Stomach smooth muscle (tissue), 2 donors: ENCODE measurements around the gene ZNF626.
"Not testable (repeated sequence)": the region's sequence is repeated elsewhere in the genome, so short reads cannot be mapped to it uniquely, and the experiment has no call there.

Experiments
- H3K27ac ChIP-seq: one replicate; pipeline ENCODE4 v1.7.0; 2013; ENCODE audit warnings: mild to moderate bottlenecking, low read length, inconsistent platforms
- H3K27me3 ChIP-seq, 2 donors: one replicate each; pipeline ENCODE4 v1.7.0; 2013; ENCODE audit warnings: low read length in 2 of 2; ENCODE audit not compliant: insufficient read depth in 2 of 2, control insufficient read depth in 1 of 2
- H3K36me3 ChIP-seq, 2 donors: one replicate each; pipeline ENCODE4 v1.7.0; 2013; ENCODE audit warnings: low read length in 2 of 2; ENCODE audit not compliant: control insufficient read depth in 2 of 2, insufficient read depth in 2 of 2
- H3K4me1 ChIP-seq: one replicate; pipeline ENCODE4 v1.7.0; 2013; ENCODE audit warnings: low read length; ENCODE audit not compliant: control insufficient read depth, insufficient read depth
- H3K4me3 ChIP-seq, 2 donors: one replicate each; pipeline ENCODE4 v1.7.0; 2013; ENCODE audit warnings: low read length in 2 of 2
- H3K9ac ChIP-seq, 2 donors: one replicate each; pipeline ENCODE4 v1.7.0; 2013; ENCODE audit warnings: low read length in 2 of 2, mild to moderate bottlenecking in 1 of 2
- H3K9me3 ChIP-seq, 2 donors: one replicate each; pipeline ENCODE4 v1.7.0; 2013; ENCODE audit warnings: low read length in 2 of 2; ENCODE audit not compliant: control insufficient read depth in 2 of 2
- donor health status: healthy.
- donor health status: Pancreatic carcinoma.

The ZNF626 gene

DNA sequence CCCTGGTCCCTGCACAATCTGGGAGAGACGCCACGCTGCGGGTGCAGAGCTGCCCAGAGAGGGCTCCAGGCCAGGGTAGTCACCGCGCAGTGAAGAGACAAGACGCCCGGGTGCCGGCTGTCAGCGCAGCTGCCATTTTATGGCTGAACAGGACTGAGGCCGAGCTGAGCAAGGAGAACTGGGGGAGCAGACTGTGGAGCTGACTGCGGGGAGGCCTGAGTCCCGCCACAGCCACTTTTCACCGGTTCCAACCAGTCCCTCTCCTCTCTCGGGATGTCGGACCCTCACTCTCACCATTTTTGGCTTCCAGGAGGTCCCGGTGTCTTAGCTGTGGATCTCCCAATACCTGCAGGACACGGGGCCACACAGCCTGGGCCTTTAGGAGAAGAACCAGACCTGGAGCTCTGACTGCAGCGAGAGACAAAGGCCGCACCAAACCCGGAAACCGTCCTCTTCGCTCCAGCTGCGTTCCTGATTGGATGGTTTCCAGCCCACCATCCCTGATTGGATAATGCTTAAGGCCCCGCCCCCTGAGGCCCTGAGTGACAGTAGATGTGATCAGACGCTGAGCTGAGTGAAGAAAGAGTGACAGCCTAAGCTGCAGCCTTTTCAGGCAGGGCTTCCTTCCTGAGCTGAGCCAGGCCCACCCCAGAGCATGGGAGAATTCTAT, at the start of gene ZNF626:
ZNF626 (minus strand) TSS at position 422 of the 670 bp plus-strand sequence; CDS start at position 297, 125 bp downstream.
- Histone ChIP-seq H3K4me1 (peaks cover 29% of the 10 kb centered on the region), H3K9me3 (no peaks in the 10 kb centered on the region), H3K27me3 (no peaks in the 10 kb centered on the region), H3K4me3 (peak within 1 kb of the TSS; percentile 93 to 97), H3K36me3 (peaks cover 2 to 3% of the 10 kb centered on the region in 2 donors), H3K9ac (peak within 1 kb of the TSS; percentile 98), H3K27ac (peak within 1 kb of the TSS; percentile 91)

DNA sequence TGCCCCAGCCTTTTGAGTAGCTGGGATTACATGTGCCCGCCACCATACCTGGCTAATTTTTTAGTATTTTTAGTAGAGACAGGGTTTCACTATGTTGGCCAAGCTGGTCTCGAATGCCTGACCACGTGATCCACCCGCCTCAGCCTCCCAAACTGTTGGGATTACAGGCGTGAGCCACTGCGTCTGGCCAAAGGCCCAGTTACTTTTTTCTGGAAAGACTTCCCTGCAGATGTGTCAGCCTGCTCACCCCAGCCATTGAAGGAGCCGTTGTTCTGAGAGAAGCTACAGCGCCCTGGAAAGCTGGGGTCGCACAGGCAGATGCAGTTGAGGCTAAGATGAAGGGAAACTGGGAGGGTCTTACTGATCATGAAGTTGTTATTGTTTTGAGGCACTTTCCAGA, 7.9 kb upstream of the ZNF626 start:
- Histone ChIP-seq H3K27me3 (no peaks in the 10 kb centered on the region), H3K36me3 (no peaks in the 10 kb centered on the region), H3K27ac (no peak overlapping the region), H3K9ac (no peak overlapping the region), H3K4me1 (peaks cover 3% of the 10 kb centered on the region), H3K9me3 (no peaks in the 10 kb centered on the region), H3K4me3 (no peak overlapping the region)

DNA sequence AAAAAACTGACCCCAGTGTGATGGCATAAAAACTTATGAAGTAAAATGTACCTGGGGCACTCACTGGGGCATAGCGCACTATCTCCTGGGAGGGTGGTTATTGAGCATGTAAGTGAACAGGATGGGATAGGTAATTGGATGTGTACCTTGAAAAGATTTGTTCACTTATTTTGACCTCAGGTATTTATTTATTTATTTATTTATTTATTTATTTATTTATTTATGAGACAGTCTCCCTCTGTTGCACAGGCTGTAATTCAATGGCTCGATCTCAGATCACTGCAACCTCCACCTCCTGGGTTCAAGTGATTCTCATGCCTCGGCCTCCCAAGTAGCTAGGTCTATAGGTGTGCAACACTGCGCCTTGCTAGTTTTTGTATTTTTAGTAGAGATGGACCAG, 5.9 kb upstream of the ZNF626 start:
- H3K9me3 ChIP-seq, result no peaks in the 10 kb centered on the region
- peaks cover 3% of the 10 kb centered on the region for H3K4me1 ChIP-seq
- H3K36me3 ChIP-seq, result no peaks in the 10 kb centered on the region
- H3K4me3 ChIP-seq, result no peak overlapping the region
- H3K9ac ChIP-seq, result no peak overlapping the region
- H3K27me3 ChIP-seq, result no peaks in the 10 kb centered on the region
- no peak overlapping the region for H3K27ac ChIP-seq

DNA sequence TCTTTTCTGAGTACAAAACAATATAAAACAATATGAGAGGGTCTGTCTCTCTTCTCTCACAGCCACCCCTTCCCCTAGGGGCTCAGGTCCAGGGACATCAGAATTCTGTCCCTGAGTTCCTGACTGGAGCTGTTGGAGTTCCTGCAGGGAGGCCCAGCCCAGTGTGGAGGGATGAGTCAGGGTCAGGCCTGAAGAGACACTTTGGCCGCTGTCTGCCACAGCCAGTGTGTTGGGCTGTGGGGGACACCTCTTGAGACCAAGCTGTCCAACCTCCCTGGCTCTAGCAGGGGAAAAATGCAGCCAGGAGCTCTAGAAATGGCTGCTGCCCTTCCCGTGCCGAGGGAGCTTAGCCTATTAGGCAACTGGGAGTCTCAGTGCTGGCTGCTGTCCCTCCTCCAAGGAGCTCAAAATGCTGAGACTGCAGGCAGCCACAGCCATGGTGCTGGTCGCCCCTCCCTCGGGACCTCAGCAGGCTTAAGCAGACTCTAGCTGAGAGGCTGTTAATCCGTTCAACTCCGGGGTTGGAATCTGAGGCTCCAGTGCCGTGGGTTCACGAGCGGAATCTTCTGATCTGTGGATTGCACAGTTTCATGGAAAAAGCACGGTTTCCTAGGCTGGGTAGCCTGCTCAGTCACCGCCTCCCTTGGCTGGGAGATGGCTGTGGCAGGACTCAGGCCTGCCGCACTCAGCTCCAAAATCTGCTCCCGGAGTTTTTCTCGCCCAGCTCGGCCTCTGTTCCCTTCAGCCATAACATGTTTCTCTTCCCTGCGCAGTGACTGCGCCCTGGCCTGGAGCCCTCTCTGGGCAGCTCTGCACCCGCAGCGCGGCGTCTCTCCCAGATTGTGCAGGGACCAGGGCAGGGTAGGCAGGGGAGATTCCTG, 3.8 kb upstream of the ZNF626 start:
- Histone ChIP-seq H3K4me3 (peak overlapping the region; percentile 25 to 60), H3K27ac (peak overlapping the region; percentile 58), H3K27me3 (no peaks in the 10 kb centered on the region), H3K4me1 (peaks cover 9% of the 10 kb centered on the region), H3K9me3 (no peaks in the 10 kb centered on the region), H3K9ac (peak overlapping the region; percentile 13 to 53), H3K36me3 (no peaks in the 10 kb centered on the region)

DNA sequence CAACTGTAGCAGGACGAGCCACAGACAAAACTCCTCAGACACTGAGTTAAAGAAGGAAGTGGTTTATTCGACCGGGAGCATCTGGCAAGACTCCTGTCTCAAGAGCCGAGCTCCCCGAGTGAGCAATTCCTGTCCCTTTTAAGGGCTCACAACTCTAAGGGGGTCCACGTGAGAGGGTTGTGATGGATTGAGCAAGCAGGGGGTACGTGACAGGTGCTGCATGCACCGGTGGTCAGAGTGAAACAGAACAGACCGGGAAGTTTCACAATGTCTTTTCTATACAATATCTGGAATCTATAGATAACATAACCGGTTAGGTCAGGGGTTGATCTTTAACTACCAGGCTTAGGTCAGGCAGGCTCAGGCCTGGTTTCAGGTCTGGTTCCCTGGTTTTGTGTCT, 3.1 kb upstream of the ZNF626 start:
- H3K4me3 ChIP-seq, H3K9me3 ChIP-seq, H3K36me3 ChIP-seq, H3K27me3 ChIP-seq, H3K9ac ChIP-seq: not testable (repeated sequence)
- Histone ChIP-seq H3K27ac (peak overlapping the region; percentile 58), H3K4me1 (peaks cover 13% of the 10 kb centered on the region)

DNA sequence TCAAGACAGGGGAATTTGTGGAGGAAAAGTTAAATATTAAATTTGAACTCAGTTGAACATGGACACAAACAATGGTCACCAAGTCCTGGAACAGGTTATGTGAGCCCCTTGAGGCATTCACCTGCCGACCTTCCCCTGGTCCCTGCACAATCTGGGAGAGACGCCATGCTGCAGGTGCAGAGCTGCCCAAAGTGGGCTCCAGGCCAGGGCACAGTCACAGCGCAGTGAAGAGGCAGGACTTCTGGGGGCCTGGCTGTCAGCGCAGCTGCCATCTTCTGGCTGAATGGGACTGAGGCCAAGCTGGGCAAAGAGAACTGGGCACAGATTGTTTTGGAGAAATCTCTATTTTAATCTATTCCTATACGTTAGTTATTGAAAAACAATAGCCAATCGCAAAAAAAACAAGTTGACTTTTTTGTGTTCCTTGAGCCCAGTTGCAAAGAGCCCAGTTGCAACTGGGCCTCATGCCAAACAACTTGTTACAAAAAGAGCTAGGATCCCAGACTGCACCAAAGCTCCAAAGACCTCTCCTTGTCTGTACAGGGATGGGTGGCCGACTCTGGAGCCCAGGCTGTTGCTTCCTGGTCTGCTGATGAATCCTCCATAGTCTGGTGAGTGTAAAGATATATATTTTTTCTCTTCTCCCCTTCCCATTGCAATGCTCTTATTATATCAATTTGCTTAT, 1.2 kb upstream of the ZNF626 start:
- no peak overlapping the region for H3K27ac ChIP-seq
- H3K9me3 ChIP-seq, result no peaks in the 10 kb centered on the region
- H3K9ac ChIP-seq, result no peak overlapping the region
- H3K4me3 ChIP-seq, result no peak overlapping the region
- peaks cover 0 to 3% of the 10 kb centered on the region in 2 donors for H3K36me3 ChIP-seq
- no peaks in the 10 kb centered on the region for H3K27me3 ChIP-seq
- peaks cover 28% of the 10 kb centered on the region for H3K4me1 ChIP-seq

DNA sequence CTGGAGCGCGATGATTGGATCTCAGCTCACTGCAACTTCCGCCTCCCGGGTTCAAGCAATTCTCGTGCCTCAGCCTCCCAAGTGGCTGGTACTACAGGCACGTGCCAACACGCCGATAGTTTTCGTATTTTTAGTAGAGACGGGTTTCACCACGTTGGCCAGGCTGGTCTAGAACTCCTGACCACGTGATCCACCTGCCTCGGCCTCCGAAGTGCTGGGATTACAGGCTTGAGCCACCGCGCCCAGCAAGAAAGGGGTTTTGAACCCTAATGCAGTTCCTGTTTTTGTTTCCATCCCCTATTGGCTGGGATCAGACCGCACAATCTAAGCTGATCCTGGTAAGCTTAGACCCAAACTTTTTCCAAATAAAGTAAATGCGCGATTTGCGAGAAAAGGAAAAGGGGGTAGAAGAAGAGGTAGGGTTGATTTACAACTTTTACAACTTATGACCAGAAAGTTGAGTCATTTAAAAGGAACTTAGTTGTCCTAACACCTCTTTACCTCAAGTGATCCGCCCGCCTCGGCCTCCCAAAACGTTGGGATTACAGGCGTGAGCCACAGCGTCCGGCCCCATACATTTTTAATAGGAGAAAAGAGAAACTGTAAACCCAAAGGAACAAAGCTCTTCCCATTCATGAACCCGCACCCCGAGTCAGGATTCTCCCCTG, 764 bp downstream of the ZNF626 start:
- H3K9ac ChIP-seq, result peak overlapping the region; percentile 98
- no peaks in the 10 kb centered on the region for H3K9me3 ChIP-seq
- H3K4me1 ChIP-seq, result peaks cover 29% of the 10 kb centered on the region
- peaks cover 2 to 3% of the 10 kb centered on the region in 2 donors for H3K36me3 ChIP-seq
- peak overlapping the region; percentile 91 for H3K27ac ChIP-seq
- peak overlapping the region; percentile 93 to 97 for H3K4me3 ChIP-seq
- H3K27me3 ChIP-seq, result no peaks in the 10 kb centered on the region

DNA sequence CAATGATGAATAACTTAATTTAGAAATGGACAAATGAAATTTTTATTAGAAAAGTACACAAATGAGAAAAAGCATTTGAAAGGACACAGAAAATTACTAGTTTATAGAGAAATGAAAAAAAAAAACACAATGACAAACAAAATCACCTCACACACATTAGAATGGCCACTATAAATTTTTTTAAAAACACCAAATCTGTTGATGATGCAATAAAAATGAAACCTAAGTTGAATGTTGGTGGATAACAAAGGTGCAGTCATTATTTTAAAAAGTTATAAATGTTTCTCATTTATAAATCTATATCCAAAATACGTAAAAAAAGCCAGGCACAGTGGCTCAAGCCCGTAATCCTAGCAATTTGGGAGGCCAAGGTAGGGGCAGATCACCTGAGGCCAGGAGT, 20.8 kb downstream of the ZNF626 start:
- Histone ChIP-seq H3K27me3 (no peaks in the 10 kb centered on the region), H3K4me3 (no peak overlapping the region), H3K4me1 (no peaks in the 10 kb centered on the region), H3K9ac (no peak overlapping the region), H3K27ac (no peak overlapping the region), H3K9me3 (peaks cover 4 to 7% of the 10 kb centered on the region in 2 donors), H3K36me3 (peaks cover 27 to 33% of the 10 kb centered on the region in 2 donors)

DNA sequence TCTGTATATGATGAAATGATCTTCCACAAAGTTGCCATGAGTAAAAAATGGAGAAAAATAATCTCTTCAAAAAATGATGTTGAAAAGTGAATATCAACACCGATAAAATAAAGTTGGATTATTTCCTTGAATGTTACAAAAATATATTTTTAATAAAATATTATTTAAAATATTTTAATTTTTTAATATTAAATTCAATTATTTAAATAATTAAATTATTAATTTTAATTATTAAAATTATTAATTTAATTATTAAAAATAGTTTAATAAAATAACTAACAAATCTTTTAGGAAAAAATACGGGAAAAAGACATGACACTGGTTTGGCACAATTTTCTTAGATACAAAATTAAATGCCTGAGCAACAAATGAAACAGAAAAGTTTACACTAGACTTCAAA, 21.3 kb downstream of the ZNF626 start:
- no peak overlapping the region for H3K4me3 ChIP-seq
- peaks cover 5 to 7% of the 10 kb centered on the region in 2 donors for H3K9me3 ChIP-seq
- no peaks in the 10 kb centered on the region for H3K4me1 ChIP-seq
- no peak overlapping the region for H3K27ac ChIP-seq
- H3K36me3 ChIP-seq, result peaks cover 32 to 35% of the 10 kb centered on the region in 2 donors
- H3K9ac ChIP-seq, result no peak overlapping the region
- H3K27me3 ChIP-seq, result no peaks in the 10 kb centered on the region

DNA sequence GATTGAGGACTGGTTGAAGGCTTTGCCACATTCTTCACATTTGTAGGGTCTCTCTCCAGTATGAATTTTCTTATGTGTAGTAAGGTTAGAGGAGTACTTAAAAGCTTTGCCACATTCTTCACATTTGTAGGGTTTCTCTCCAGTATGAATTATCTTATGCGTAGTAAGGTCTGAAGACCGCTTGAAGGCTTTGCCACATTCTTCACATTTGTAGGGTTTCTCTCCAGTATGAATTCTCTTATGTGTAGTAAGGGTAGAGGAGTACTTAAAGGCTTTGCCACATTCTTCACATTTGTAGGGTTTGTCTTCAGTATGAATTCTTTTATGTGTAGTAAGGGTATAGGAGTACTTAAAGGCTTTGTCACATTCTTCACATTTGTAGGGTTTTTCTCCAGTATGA, 36.8 kb downstream of the ZNF626 start:
- H3K9ac ChIP-seq, H3K27ac ChIP-seq, H3K4me1 ChIP-seq, H3K27me3 ChIP-seq, H3K4me3 ChIP-seq, H3K36me3 ChIP-seq: not testable (repeated sequence)
- peaks cover 16 to 17% of the 10 kb centered on the region in 2 donors for H3K9me3 ChIP-seq
